Measurements from ENCODE around the gene GAMT.
"Not testable (repeated sequence)": the region's sequence is repeated elsewhere in the genome, so short reads cannot be mapped to it uniquely, and the experiment has no call there.

GAMT gene

DNA sequence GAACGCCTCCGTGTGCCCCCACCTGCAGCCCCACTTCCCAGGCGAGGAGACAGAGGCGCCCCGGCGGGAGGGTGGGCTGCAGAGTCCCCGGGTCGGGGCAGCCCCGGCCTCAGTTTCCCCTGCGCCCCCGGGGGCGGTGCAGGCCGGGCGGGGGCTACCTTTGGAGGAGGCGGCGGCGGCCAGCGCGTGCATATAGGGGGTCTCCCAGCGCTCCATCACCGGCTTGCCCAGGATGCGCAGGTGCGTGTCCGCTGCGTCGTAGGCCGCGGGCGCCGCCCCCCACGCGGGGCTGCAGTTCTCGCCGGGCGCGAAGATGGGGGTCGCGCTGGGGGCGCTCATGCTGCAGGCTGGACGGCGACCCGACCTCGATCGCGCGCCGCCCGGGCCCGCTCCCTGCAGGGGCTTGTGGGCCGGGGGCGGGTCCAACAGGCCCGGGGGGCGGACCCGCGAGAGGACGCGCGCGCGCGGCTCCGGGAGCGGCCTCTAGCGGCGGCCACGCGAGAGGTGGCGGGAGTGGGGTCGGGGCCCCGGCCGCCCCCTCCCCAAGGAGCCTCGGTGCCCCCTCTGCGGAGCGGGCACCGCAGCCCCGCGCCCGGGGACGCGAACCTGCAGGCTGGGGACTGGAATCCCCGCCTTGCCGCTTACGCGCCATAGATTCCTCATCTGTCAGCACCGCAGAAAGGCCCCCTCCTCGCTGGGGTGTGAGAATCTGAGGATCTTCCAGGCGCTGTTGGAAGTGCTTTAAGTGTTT, at the start of gene GAMT:
GAMT (minus strand) TSS at position 405 of the 751 bp plus-strand sequence; CDS start at position 339, 66 bp downstream.
- no peak for DNase-seq

DNA sequence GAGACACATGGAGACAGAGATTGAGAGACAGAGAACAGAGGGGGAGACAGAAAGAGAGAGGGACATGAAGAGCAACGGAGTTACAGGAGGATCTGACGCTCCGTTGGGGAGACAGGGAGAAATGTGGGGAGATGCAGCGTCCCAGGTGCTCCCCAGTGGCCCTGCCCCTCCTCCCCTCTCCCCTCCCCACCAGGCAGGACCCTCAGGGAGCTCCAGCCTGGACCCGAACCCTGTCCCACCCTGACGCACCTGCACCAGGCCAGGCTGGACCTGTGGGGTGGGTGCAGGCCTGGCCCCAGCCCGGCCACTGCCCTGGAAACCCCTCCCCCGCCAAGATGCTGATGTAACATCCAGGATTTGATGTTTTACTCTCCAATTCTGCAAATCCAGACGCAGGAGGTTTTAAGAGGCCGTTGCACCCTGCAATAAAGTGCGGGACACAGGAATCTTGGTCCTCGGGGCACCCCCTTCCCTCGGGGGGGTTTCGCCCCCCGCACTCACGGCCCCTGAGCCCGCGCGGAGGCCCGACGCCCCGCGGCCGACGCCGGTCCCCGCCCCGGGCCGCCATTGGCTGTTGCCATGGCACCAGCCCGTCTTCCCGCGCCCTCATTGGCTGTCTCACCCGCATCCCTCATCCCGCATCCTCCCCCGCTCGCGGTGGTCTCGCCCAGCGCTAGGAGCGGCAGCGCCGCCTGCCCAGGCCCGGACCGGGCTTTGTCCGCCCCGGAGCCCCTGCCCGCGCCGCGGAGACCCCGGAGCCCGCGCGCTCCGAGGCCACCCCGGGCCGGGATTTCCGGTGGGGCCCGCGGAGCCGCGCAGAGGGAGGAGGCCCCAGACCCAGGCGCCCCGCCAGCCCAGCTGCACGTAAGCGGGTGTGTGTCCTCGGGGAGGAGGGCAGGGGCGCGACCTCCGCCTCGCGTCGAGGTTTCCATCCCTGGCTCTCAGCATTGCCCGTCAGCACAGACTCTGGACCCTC, 48.4 kb upstream of the GAMT start, which contains the start of gene APC2:
APC2 (plus strand) TSS at position 655 of the 976 bp plus-strand sequence. CDS start 2,881 bp downstream, outside the sequence.
- no peak for DNase-seq

DNA sequence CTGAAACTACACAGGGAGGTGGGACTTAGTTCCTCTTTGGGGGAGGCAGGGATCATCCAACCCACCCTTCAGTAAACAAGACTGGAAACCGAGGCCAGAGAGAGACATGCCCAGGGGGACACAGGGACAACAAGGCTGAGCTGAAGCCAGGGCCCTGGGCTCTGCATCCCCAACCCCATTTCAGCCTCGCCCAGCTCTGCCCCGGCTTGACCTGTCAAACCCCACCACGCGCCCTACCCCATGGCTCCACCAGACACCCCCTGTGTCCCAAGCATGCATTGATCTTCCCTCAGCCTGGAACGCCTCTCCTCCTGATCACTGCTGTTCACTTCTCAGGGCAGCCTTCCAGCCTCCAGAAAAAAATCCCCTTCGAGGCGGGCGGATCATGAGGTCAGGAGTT, 46.6 kb upstream of the GAMT start:
- DNase-seq, result no peak

DNA sequence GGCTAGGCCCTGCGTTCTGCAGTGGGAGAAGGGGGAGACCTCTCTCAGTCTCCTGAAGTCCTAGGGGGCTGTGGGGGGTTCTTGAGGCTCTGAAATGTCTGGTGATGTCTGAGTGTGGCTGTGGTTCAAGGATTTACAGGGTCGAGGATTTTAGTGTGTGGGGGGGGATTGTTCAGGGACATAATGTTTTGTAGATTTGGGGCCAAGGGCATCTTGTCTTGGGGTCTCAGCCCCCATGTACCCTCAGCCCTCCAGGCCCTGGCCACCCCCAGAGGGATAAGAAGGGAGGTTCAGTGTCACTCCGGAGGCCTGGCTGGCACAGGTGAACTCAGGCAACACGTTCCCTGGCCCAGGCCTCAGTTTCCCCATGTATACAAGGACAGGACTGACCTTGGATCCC, 46.2 kb upstream of the GAMT start:
- DNase-seq, result no peak

DNA sequence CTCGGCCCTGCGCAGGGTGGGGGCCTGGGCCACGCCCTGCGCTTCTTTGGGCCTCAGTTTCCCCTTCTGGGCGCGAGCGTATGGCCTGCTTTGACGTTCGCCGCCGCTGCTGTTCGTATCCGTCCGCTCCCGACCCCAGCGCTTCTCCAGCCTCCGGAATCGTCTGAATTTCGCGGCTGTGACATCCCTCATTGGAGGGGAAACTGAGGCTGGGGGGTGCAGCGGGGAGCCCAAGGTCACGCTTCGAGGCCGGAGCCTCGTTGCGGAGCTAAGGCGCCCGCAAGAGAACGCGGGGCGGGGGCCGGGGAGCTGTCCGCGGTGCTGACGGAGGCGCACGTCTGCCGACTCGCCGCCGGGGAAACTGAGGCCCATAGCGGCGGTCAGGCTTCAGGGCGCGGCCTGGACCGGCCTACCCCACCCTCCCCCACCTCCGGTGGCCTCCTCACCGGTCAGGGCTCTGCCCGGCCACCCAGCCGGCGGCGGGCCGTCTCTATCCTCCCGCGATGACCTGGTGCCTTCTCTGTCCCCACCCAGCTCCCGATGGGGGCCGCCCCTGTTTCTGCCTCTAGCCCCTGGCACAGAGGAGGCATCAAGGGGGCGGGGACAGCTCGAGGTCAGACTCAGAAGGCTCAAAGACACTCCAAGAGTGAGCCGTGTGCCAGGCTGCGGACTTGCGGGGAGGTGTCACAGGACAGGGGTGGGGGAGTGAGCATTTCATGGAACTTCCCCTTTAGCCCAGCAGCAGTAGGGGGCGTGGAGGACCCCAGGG, 45.6 kb upstream of the GAMT start:
- no peak for DNase-seq

DNA sequence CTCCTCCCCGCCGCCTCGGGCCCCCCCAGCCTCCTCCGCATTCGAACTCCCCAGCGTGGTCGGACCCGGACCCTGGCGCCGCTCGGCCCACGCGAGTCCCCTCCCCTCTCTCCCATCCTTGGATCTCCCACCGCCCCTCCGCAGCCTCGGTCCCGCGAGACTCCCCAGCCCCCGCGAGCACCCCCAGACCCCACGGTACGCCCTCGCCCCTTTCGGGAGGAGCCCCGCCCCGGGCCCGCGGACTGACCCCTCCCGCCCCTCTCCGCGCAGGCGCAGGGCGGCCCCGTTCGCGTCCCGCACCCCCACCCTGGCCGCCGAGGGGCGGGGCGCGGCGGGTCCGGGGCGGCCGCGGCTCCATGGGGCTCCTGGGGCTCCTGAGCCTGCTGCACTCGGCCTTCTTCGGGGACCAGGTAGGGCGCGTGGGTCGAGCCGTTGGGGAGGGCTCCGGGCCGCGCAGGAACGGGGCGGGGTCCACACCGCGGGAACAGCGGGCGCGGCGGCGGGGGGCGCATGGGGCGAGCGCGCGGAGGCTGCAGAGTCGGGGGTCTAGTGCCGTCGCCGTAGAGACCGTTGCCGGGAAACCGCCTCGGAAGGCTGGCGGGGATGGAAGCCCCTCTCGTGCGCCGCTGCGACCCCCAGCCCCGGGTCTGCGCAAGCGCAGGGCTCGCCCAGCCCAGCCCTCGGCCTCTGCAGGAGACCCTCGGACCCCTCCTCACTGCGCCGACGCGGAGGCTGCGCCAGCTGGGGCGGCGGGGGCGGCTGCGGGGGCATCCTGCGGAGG, 44.8 kb upstream of the GAMT start:
- DNase-seq, result no peak

DNA sequence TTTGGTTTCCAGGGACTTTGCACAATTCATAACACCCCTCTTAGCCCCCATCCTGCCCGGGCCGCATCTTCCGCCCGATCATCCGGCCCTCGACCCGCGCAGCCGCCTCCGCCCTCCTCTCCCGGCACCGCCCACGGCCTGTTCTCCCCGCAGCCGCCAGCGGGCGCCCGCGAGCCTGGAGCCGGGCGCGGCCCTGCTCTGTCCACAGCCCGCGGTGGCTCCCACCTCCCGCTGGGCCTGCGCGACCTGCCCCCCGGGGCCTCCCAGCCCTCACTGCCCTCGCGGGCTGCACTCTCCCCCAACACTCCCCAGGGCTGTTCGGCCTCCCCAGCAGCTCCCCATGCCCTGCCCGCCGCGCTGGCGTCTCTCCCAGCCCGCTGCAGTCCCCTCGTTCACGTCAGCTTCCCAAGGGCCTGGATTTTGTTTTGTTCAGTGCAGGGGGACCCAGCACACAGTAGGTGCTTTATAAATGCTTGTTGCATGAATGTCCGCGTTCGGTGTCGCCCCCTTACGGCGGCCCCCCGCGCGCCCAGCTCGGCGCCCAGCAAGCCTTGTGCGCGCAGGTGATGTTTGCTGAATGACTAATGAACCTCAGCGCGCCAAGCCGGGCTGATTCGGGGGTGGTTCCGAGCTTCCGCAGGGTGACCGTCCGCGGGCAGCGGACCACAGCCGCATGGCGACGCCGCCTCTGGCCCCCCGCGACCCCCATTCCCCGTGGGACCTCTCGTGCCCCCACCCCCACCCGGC, 44.0 kb upstream of the GAMT start:
- peak; percentile 5 for DNase-seq

DNA sequence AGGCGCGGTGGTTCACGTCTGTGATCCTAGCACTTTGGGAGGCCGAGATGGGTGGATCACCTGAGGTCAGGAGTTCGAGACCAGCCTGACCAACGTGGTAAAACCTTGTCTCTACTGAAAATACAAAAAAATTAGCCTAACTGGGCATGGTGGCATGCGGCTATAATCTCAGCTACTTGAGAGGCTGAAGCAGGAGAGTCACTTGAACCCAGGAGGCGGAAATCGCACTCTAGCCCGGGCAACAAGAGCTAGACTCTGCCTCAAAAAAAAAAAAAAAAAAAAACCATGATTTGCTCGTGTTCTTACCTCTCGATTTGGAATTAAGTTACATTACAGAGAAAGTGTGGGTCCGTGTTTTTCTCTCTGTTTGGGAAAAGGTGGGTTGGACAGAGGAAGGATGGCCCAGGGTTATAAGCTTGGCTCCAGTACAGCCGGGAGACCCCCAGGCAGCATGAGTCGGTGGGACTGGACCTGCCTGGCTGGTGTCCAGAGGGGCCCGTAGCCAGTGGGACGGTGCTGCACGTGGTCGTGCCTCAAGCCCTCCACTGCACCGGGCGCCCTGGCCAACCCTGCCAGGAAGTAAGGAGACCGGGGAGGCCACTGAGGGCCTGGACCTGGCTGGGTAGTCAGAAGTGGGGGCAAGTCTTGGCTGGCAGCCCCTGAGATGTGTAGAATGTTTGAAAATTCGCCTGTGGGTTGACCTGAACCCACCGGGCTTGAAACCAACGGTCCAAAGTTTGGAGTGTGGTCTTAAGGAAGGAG, 40.5 kb upstream of the GAMT start:
- no peak for DNase-seq

DNA sequence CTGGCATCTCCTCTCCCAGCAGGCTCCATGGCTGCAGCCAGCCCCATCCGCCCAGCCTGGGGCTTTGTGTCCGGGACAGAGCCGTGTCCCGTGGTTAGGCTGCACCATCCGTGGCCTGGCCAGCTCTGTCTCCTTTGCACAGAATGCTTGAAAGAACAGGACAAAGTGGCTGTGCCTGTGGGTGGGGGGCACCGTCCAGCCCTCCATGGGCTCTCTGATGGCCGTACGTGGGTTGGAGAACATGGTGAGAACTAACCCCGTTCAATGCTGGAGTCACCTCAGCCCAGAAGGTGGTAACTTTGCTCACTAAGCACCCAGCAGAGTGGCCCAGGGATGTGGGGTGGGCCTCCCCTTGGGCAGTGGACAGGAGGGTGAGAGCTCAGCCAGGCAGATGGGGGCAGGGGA, 39.7 kb upstream of the GAMT start:
- no peak for DNase-seq

DNA sequence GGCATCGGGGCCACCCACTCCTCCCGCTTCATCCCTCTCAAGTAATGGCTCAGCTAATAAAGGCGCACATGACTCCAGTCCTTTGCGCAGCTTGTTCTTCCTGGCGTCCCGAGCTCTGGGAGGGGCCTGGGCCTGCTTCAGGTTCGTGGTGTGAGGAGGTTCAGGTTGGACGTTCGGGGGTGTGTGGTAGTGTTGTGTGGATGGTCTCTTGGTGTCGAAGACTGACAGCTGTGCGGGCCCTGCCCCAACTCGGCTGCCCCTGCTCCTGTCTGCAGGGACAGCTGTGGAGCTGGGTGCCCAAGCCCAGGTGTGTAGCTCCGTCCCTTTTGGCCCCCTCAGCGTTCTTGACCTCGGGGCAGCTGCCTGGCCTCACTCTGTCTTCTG, 39.1 kb upstream of the GAMT start:
- DNase-seq, result no peak

DNA sequence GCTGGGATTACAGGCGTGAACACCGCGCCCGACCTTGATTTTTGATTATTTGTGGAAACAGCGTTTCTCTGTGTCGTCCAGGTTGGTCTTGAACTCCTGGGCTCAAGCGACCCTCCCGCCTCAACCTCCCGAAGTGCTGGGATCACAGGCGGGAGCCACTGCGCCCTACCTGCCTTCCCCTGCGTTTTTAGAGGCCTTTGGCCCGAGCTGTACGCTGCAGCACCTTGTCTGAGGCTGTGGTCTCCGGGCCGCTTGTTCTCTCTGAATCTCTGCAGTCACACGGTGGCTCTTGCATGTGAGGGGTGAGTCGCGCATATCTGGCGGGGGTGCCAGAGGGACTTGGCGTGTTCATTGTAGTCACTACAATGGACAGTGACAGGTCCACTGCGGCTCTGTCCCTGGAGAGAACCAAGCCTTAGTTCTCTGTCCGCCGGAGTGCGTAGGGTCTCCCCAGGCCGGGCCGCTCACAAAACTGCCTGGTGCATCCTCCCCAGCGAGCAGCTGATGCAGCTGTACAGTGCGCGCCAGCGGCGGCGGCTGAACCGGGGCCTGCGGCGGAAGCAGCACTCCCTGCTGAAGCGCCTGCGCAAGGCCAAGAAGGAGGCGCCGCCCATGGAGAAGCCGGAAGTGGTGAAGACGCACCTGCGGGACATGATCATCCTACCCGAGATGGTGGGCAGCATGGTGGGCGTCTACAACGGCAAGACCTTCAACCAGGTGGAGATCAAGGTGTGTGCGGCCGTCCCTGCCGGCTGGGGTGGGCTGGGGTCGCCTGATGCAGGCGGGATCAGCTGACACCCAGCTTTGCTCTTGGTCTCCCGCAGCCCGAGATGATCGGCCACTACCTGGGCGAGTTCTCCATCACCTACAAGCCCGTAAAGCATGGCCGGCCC, 38.4 kb upstream of the GAMT start:
- not testable (repeated sequence) for DNase-seq

DNA sequence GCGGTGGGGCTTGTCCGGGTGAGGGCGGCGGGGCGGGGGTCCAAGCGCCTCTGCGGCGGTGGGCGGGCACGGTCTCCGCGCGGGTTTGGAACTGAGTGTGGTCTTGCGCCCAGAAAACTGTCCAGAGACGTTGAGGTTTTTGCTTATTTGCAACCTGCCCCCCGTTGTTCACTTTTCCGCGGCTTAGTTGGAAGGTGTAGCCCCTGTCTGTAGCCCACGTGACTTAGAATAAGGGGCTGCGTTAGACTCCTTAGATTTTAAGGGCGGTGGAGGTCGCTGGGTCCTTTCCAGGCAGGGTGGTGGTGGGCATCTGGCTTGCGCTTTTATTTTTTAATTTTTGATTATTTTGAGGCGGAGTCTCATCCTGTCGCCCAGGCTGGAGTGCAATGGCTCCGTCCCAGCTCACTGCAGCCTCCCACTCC, 37.6 kb upstream of the GAMT start:
- no peak for DNase-seq

DNA sequence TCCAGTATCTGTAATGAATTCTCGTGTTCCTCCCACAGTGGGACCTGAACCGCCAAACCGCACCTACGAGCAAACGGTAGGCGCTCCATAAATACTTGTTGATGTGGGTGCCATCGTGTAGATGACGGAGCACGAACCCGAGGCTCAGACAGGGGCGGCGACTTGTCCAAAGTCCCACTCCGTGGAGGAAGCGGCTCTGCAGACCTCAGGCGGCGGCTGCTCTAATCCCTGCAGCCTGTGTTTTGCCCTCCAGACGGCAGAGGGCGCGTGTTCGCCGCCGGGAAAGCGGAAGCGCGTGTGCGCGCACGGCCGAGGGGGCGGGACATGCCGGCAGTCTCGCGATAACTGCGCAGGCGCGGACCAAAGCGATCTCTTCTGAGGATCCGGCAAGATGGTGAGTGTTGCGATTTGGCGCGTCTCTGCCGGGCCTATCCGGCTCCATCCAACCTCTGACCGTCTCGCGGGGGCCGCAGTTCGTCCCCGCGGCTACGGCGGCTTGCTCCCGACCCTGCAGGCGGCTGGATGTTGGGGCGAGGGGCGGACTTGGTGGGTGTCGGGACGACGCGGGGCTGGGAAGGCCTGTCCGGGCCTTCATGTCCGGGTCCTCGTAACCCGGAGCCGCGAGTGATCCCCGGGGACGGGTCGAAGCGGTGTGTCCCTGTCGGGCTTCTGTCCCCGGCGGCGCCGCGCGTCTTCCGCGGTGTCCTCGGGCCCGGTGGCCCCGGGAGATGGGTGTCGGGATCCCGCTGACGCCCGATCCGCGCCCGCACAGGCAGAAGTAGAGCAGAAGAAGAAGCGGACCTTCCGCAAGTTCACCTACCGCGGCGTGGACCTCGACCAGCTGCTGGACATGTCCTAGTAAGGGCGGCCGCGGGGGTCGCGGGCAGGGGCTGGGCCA, 36.9 kb upstream of the GAMT start, which contains the start of gene RPS15:
RPS15 (plus strand) TSS at position 362 of the 898 bp plus-strand sequence; CDS start at position 392, 30 bp downstream.
- DNase-seq, result peak; percentile 47

DNA sequence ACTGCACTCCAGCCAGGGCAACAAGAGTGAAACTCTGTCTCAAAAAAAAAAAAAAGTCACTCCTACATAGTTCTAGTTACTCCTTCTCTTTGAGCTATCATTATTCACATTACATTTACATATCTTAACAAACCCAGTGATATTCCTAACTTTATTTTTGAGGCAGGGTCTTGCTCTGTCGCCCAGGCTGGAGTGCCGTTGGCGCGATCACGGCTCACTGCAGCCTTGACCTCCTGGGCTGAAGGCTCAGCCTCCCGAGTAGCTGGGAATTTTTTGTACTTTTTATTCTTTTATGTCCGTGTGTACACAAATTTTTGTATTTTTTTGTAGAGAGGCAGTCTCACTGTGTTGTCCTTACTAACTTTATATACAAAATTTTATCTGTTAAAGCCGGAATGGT, 36.3 kb upstream of the GAMT start:
- DNase-seq, result no peak

DNA sequence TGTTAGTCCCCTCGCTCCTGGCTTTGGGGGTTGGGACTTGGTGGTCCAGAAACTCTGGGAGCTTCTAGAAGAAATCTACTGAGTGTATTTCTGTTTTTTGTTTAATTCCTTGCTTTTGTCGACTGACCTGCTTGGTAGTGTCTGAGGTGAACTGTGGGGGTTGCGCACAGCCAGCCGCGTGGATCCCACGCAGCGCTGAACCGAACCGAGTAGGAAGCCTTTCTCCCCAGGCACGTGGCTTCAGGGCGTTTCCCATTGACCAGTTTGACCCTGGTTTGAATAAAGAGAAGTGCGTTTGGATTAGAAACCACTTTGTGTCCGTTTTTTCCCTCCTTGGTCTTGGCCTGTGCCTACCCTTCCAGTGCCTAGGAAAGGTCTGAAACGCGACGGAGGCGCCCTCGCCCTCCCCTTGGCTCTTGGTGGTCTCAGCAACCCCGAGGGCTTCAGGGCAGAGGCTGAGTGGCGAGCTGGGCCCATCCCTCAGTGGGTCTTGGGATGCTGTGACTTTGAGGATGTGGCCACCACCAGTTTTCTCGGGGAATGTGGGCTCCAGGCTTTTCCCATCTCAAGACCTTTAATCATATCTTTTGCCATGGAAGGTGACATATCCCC, 34.1 kb upstream of the GAMT start:
- no peak for DNase-seq

DNA sequence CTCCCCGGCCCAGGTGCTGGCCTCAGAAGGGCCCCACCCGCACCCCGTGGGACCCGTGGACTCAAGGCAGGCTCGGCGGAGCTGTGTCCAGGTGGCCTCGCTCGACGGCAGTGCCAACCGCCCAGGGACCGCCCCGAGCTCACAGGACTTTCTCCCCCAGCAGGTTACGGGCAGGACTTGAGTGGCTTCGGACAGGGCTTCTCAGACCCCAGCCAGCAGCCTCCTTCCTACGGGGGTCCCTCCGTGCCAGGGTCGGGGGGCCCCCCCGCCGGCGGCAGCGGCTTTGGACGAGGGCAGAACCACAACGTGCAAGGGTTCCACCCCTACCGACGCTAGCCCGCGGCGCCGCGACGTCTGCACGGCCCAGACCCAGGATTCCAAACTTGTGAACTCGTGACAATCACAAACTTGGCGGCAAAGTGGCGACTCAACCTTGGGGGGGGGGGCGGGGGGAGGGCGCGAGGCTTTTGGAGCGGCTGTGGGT, 33.3 kb upstream of the GAMT start:
- DNase-seq, result no peak

DNA sequence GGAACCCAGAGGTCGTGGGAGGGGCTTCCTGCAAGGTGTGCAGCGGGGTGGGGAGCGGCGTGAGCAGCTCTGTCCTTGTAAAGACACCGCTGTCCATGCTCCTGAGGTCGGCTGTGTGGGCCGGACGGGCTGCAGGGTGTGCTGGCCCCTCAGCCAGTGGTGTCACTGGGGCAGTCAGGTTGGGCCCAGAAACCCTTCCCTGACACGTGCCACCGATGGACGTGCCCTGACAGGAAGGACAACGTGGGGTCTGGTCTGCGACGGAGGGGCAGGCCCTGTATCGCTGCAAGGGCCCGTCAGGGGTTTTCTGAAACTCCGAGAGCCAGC, 32.7 kb upstream of the GAMT start:
- DNase-seq, result no peak
